Esophagus (tissue), 2 donors: ENCODE results near the gene OR2B2. TPM values are rescaled to one million over a fixed set of nuclear protein-coding genes. Genes with fewer than 3 reads are reported as not detected.

Experiments used
- H3K27ac ChIP-seq, 2 donors: one replicate each; pipeline ENCODE4 v1.5.1; 2013; ENCODE audit warnings: low read depth in 2 of 2, mild to moderate bottlenecking in 2 of 2, inconsistent platforms in 1 of 2, low read length in 1 of 2, moderate library complexity in 1 of 2
- H3K27me3 ChIP-seq, 2 donors: one replicate each; pipeline ENCODE4 v1.6.1; 2013; ENCODE audit warnings: low read length in 2 of 2, control low read depth in 1 of 2, mild to moderate bottlenecking in 1 of 2; ENCODE audit not compliant: insufficient read depth in 2 of 2, control insufficient read depth in 1 of 2
- H3K36me3 ChIP-seq, 2 donors: one replicate each; pipeline ENCODE4 v1.6.1; 2013; ENCODE audit warnings: low read length in 1 of 2; ENCODE audit not compliant: control insufficient read depth in 2 of 2, insufficient read depth in 2 of 2
- H3K4me1 ChIP-seq, 2 donors: one replicate each; pipeline ENCODE4 v1.6.1; 2013; ENCODE audit warnings: low read length in 1 of 2; ENCODE audit not compliant: control insufficient read depth in 2 of 2, insufficient read depth in 2 of 2
- H3K4me3 ChIP-seq, 2 donors: one replicate each; pipeline ENCODE4 v1.5.1; 2013; ENCODE audit warnings: low read length in 2 of 2, mild to moderate bottlenecking in 2 of 2, low read depth in 1 of 2, moderate library complexity in 1 of 2
- H3K9me3 ChIP-seq, 2 donors: one replicate each; pipeline ENCODE4 v1.6.1; 2013; ENCODE audit warnings: mild to moderate bottlenecking in 2 of 2, low read depth in 1 of 2, low read length in 1 of 2, moderate library complexity in 1 of 2; ENCODE audit not compliant: control insufficient read depth in 2 of 2, insufficient read depth in 1 of 2
- WGBS, 2 donors: extraction: QIAGEN DNeasy Blood & Tissue Kit; methylation state at CpG; one replicate each; pipeline ENCODE4 v1.1.7; 2013; 5-methylcytosine and 5-hydroxymethylcytosine counted together
- polyA plus RNA-seq, 2 donors: library from polyadenylated mRNA; stranded (reverse); fragments of 200-250 nt; gene quantifications; one replicate each; pipeline ENCODE4 v1.2.3, GENCODE V29; 2013
- donor health status: healthy with polysubstance abuse.
- donor health status: Bipolar disorder and iron deficiency.

Gene OR2B2
- polyA plus RNA-seq, 2 donors, result not detected

DNA sequence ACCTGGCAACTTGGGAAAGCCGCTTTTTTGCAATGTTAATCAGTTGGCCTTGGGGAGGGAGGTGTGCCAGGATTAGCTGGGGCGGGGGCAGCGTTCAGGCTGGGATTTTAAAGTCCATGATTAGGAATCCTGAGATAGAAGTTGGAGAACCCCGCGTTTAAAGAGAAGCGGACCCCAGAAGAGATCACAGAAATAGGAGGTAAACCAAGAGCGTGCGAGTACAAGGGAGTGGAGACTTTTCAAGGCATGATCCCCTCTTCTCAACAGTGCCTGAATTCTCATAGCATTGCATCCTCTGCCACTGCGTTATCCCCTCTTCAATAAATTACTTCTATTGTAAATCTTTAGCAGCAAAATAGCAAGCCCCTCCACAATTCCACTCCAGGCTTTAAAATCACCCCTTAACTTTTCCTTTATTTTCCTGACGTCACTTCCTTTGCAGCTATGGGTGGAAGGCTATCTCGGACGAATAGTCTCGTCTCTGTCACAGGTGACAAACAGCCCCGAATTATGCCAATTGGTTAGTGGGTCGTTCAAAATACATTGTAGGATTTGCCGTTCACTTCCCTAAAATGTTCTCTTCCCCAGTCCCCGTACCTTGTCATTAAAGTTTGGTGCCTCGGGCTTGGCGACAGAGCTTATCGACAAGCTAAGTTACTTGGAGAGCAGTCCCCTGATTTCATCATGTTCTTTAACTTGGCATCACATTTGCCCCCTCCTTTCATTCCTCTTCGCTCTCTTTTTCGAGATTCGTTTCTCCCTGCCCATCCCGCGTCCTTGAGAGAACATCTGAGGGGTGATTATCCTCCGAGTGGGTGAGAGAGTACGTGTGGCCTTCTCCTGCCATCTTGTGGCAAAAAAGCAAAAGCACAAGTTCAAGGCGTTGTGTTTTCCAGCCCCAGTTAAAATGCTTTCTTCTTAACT, 17.1 kb downstream of the OR2B2 start:
- no peaks in the 10 kb centered on the region for H3K4me1 ChIP-seq

DNA sequence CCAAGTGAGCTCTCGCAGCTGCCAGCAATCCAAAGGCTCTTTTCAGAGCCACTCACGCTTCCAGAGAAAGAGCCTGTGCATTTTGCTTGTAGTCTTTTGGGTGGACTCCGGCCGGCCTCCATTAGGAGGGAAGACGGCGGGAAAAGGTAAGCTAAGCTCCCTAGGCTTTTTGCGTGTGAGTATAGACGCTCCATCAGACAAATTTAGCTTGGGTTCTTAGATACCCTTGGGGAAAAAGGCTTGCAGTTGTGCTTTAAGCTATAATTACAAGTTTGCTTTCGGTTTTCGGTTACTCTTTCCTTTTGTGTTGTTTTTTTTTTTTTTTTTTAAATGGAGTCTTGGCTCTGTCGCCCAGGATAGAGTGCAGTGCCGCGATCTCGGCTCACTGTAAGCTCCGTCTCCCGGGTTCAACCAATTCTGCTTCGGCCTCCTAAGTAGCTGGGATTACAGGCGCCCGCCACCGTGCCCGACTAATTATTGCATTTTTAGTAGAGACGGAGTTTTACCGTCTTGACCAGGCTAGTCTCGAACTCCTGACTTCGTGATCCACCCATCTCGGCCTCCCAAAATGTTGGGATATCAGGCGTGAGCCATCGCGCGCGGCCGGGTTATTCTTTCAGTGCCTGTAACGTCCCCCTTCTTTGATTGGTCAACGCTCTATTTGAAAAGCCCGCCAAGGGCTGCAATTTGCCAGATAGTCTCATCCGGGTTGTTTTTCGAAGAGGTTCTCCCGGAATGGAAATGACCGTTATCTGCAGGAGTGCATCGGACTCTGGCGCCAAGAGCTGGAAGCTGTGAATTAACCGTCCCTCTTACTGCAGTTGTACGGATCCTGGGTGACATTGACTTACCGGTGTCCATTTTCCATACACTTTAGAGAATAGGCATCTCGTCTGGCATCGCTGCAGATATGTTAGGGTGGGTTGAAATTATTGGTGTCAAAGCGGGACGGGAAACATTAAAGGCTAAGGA, 18.1 kb downstream of the OR2B2 start:
- H3K4me1 ChIP-seq, result no peaks in the 10 kb centered on the region
- peak overlapping the region; percentile 51 to 65 for H3K4me3 ChIP-seq
- no peaks in the 10 kb centered on the region for H3K27me3 ChIP-seq
- WGBS, 2 donors, result 1% methylated on average over 48 of the region's 48 CpGs
- no peaks in the 10 kb centered on the region for H3K9me3 ChIP-seq
- H3K36me3 ChIP-seq, result no peaks in the 10 kb centered on the region
- peak overlapping the region; percentile 88 to 94 for H3K27ac ChIP-seq

More for the DNA sequence above, 17.1 kb downstream of the OR2B2 start:
- H3K9me3 ChIP-seq, result no peaks in the 10 kb centered on the region
- H3K4me3 ChIP-seq, result peak overlapping the region; percentile 51 to 65
- WGBS, 2 donors, result 0 to 1% methylated on average over 28 of the region's 28 CpGs
- H3K27me3 ChIP-seq, result no peaks in the 10 kb centered on the region
- peak overlapping the region; percentile 88 to 90 for H3K27ac ChIP-seq
- no peaks in the 10 kb centered on the region for H3K36me3 ChIP-seq

DNA sequence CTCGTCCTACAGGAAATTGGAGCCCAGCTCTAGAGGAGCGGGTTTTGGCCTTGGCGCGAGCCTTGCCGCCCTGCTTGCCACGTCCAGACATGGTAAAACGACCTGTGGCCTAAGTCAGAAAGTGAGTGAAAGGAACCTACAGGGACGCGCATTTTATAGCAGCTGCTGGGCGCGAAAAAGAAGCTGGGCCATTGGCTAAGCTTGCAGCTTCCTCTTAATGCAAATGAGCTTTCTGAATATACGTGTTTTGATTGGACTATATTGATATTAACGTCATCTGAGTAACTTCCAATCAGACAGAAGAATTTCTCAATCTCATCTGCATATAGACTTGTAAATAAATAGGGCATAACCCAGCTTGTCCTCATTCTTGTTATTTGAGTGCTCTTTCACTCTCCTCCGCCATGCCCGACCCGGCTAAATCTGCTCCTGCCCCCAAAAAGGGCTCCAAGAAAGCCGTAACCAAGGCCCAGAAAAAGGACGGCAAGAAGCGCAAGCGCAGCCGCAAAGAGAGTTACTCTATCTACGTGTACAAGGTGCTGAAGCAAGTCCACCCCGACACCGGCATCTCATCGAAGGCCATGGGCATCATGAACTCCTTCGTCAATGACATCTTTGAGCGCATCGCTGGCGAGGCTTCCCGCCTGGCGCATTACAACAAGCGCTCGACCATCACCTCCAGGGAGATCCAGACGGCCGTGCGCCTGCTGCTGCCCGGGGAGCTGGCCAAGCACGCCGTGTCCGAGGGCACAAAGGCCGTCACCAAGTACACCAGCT, 18.9 kb downstream of the OR2B2 start:
- Histone ChIP-seq H3K9me3 (no peaks in the 10 kb centered on the region), H3K27me3 (no peaks in the 10 kb centered on the region), H3K36me3 (no peaks in the 10 kb centered on the region), H3K4me3 (peak overlapping the region; percentile 62 to 65), H3K4me1 (no peaks in the 10 kb centered on the region), H3K27ac (peak overlapping the region; percentile 88 to 94)
- 1% methylated on average over 41 of the region's 41 CpGs for WGBS, 2 donors

DNA sequence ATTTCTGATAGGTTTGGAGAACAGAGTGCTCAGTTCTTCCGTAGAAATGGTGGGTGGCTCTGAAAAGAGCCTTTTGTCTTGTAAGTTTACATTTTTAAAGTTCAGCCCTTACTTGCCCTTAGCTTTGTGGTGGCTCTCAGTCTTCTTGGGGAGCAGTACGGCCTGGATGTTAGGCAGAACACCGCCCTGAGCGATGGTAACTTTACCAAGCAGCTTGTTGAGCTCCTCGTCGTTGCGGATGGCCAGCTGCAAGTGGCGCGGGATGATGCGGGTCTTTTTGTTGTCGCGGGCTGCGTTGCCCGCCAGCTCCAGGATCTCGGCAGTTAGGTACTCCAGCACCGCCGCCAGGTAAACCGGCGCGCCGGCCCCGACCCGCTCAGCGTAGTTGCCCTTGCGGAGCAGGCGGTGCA, 19.5 kb downstream of the OR2B2 start:
- no peaks in the 10 kb centered on the region for H3K27me3 ChIP-seq
- 2% methylated on average over 26 of the region's 26 CpGs for WGBS, 2 donors
- no peaks in the 10 kb centered on the region for H3K4me1 ChIP-seq
- no peaks in the 10 kb centered on the region for H3K36me3 ChIP-seq
- peak overlapping the region; percentile 88 to 94 for H3K27ac ChIP-seq
- H3K4me3 ChIP-seq, result peak overlapping the region; percentile 62 to 65
- no peaks in the 10 kb centered on the region for H3K9me3 ChIP-seq

DNA sequence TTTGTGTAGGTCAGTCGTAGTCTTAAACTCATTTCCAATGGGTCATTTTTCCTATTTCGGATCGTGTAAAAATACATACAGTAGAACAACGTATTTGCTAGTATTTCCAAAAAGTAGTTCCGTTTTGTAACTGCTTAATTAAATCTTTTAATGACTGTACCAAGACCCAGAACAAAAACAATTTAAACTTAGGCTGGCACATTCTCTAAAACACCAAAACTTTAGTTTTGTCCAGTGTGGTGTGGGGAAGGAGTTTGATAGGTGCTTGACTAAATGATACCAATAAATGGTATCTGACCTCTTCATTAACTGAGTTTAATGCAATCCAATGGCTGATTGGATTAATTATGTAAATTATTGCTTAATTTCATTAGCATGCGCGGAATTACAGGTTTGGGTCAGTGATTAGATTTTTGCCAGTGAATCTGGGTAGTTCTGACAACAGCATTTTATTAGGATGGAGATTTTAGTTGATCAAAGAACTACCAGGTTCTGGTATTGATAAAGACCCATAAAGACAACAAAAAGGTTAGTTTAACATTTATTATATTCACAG, 20.8 kb downstream of the OR2B2 start:
- 43 to 48% methylated on average over 7 of the region's 7 CpGs for WGBS, 2 donors
- peak overlapping the region in 1 of 2 donors; percentile 45 for H3K4me3 ChIP-seq
- no peaks in the 10 kb centered on the region for H3K9me3 ChIP-seq
- no peak overlapping the region for H3K27ac ChIP-seq
- H3K36me3 ChIP-seq, result no peaks in the 10 kb centered on the region
- no peaks in the 10 kb centered on the region for H3K4me1 ChIP-seq
- no peaks in the 10 kb centered on the region for H3K27me3 ChIP-seq

DNA sequence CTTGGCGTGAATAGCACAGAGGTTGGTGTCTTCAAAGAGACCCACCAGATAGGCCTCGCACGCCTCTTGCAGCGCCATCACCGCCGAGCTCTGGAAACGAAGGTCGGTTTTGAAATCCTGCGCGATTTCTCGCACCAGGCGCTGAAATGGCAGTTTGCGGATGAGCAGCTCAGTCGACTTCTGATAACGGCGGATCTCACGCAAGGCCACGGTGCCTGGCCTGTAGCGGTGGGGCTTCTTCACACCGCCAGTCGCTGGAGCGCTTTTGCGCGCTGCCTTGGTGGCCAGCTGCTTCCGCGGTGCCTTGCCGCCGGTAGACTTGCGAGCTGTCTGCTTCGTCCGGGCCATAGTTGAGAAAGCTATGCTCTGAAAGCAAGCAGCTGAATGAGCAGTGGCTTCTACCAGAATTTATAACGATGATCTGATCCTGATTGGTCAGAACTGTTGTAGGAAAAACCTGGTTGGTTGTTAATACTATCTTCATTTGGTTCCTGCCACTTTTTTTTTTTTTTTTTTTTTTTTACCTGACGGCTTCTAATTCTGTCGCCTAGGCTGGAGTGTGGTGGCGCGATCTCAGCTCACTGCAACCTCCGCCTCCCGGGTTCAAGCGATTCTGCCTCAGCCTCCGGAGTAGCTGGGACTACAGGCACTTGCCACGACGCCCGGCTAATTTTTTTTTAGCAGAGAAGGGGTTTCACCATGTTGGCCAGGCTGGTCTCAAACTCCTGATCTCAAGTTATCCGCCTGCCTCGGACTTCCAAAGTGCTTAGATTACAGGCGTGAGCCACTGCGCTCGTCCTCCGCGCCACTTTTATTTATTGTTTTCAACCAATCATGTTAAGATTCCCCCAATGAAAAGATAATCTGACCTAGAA, 21.5 kb downstream of the OR2B2 start:
- Histone ChIP-seq H3K4me3 (peak overlapping the region; percentile 45 to 51), H3K27me3 (no peaks in the 10 kb centered on the region), H3K36me3 (no peaks in the 10 kb centered on the region), H3K9me3 (no peaks in the 10 kb centered on the region), H3K4me1 (no peaks in the 10 kb centered on the region), H3K27ac (peak overlapping the region; percentile 70 to 81)
- WGBS, 2 donors, result 2% methylated on average over 48 to 50 of the region's 50 CpGs

DNA sequence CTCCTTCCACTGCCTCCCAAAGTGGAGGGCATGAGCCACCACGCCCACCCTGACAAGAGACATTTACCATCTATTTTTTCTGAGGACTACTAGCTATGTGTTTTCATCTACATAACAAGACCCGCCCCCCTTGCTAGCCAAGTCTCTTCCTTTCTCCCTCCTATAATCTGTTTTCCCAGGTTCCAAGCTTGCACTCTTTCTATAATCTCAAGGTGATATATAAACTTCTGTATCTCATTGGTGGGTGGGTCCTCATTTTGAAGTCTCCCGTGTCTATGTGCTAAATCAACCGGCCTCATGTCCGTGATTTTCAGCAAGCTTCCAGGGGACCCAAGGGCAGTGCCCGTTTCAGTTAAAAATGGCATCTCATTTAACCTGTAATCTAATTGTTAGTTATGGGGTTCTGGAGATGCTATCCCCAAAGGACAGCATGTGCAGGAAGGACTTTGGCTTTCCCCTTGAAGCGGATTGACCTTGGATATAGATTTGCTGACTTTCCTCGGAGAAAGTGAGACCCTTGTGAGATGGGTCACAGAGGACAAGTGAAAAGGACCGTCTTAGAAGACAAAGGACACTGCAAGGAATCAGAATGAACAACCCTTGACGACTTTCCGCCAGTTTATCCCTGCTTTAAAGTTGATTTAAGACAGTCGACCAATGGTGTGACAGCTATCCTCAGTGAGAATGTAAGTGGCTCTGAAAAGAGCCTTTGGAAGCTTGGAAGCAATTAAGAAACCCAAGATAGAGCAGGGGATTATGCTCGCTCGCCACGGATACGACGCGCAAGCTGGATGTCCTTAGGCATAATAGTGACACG, 22.4 kb downstream of the OR2B2 start:
- WGBS, 2 donors, result 27 to 29% methylated on average over 19 of the region's 19 CpGs
- Histone ChIP-seq H3K36me3 (no peaks in the 10 kb centered on the region), H3K4me3 (peak overlapping the region; percentile 45 to 51), H3K9me3 (no peaks in the 10 kb centered on the region), H3K27ac (peak overlapping the region; percentile 70 to 81), H3K27me3 (no peaks in the 10 kb centered on the region), H3K4me1 (no peaks in the 10 kb centered on the region)

DNA sequence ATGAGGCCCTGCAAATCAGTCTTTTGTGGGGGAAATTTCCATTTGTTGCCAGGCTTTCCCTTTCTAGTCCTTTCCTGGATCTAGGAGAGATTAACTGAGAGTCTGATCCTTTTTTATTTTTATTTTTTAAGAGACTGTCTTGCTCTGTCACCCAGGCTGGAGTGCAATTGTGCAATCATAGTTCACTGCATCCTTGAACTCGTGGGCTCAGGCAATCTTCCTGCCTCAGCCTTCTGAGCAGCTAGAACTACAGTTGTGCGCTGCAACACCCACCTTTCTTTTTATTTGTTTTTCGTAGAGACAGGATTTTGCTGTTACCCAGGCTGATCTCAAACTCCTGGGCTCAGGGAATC, 22.9 kb downstream of the OR2B2 start:
- Histone ChIP-seq H3K27ac (no peak overlapping the region), H3K4me1 (no peaks in the 10 kb centered on the region), H3K36me3 (no peaks in the 10 kb centered on the region), H3K9me3 (no peaks in the 10 kb centered on the region), H3K4me3 (no peak overlapping the region), H3K27me3 (no peaks in the 10 kb centered on the region)
- WGBS, 2 donors, result 69 to 77% methylated on average over 3 of the region's 3 CpGs
